Mesendoderm (in vitro differentiated cells): ENCODE measurements around the gene METRN.

ENCODE experiments used
- DNase-seq: peaks from one replicate; pipeline ENCODE4 v3.0.0; 2013
- H2AK5ac ChIP-seq: 2 replicates; pipeline ENCODE4 v1.6.1; 2013; ENCODE audit warnings: low read length, inconsistent platforms
- H2BK120ac ChIP-seq: 2 replicates; pipeline ENCODE4 v1.6.1; 2013; ENCODE audit warnings: low read depth, mild to moderate bottlenecking, low read length, moderate library complexity, mixed read lengths
- H2BK15ac ChIP-seq: replicated peaks from 2 replicates; pipeline ENCODE4 v1.6.1; 2013; ENCODE audit warnings: low read depth, mild to moderate bottlenecking, moderate library complexity
- H2BK5ac ChIP-seq: 2 replicates; pipeline ENCODE4 v1.6.1; 2013; ENCODE audit warnings: low read length, inconsistent platforms
- H3K18ac ChIP-seq: 2 replicates; pipeline ENCODE4 v1.6.1; 2013; ENCODE audit warnings: mild to moderate bottlenecking, low read length, mixed read lengths
- H3K23ac ChIP-seq: one replicate; pipeline ENCODE4 v1.6.1; 2013; ENCODE audit warnings: low read length
- H3K27ac ChIP-seq: 2 replicates; pipeline ENCODE4 v1.5.1; 2013; ENCODE audit warnings: low read depth, mild to moderate bottlenecking, inconsistent platforms, low read length, moderate library complexity
- H3K27me3 ChIP-seq: 2 replicates; pipeline ENCODE4 v1.6.1; 2013; ENCODE audit warnings: low read length, control low read depth, mild to moderate bottlenecking, inconsistent platforms; ENCODE audit not compliant: insufficient read depth, poor library complexity
- H3K36me3 ChIP-seq: 2 replicates; pipeline ENCODE4 v1.6.1; 2013; ENCODE audit warnings: low read length, inconsistent platforms; ENCODE audit not compliant: control insufficient read depth, insufficient read depth
- H3K4ac ChIP-seq: one replicate; pipeline ENCODE4 v1.6.1; 2013; ENCODE audit warnings: low read depth, mild to moderate bottlenecking, low read length, moderate library complexity
- H3K4me1 ChIP-seq: 2 replicates; pipeline ENCODE4 v1.6.1; 2013; ENCODE audit warnings: low read depth, low read length, inconsistent platforms; ENCODE audit not compliant: control insufficient read depth
- H3K4me2 ChIP-seq: 2 replicates; pipeline ENCODE4 v1.6.1; 2013; ENCODE audit warnings: low read length
- H3K4me3 ChIP-seq: 2 replicates; pipeline ENCODE4 v1.5.1; 2013; ENCODE audit warnings: mild to moderate bottlenecking, low read length
- H3K56ac ChIP-seq: one replicate; pipeline ENCODE4 v1.6.1; 2013; ENCODE audit warnings: low read length
- H3K79me1 ChIP-seq: 2 replicates; pipeline ENCODE4 v1.6.1; 2013; ENCODE audit warnings: low read length, inconsistent platforms
- H3K79me2 ChIP-seq: 2 replicates; pipeline ENCODE4 v1.6.1; 2013; ENCODE audit warnings: mild to moderate bottlenecking, low read length; ENCODE audit not compliant: control insufficient read depth, insufficient read depth
- H3K9ac ChIP-seq: 2 replicates; pipeline ENCODE4 v1.6.1; 2013; ENCODE audit warnings: low read length, inconsistent platforms
- H4K5ac ChIP-seq: one replicate; pipeline ENCODE4 v1.6.1; 2013; ENCODE audit warnings: low read length
- H4K8ac ChIP-seq: one replicate; pipeline ENCODE4 v1.6.1; 2013; ENCODE audit warnings: low read depth, mild to moderate bottlenecking, control low read depth, low read length, moderate library complexity
- WGBS: extraction: QIAGEN DNeasy Blood & Tissue Kit; methylation state at CpG from one replicate; pipeline ENCODE4 v1.1.7; 2013; ENCODE audit warnings: low lambda C conversion rate, missing lambda C conversion rate; ENCODE audit not compliant: insufficient coverage; ENCODE audit errors: extremely low coverage; 5-methylcytosine and 5-hydroxymethylcytosine counted together

Gene METRN

GRCh38 chr16:763369-764183 lies 48.7 kb downstream of the METRN start:
- no peak for DNase-seq

GRCh38 chr16:764184-764750 lies 49.3 kb downstream of the METRN start:
- Histone ChIP-seq H2AK5ac (no peak overlapping the region), H3K18ac (no peak overlapping the region), H3K9ac (no peak overlapping the region), H3K27ac (no peak overlapping the region), H3K4me1 (no peaks in the 10 kb centered on the region), H4K8ac (no peak overlapping the region), H3K27me3 (no peaks in the 10 kb centered on the region), H2BK15ac (no peak overlapping the region), H3K23ac (no peak overlapping the region), H3K56ac (no peak overlapping the region), H2BK5ac (no peak overlapping the region), H2BK120ac (no peak overlapping the region), H3K79me1 (no peaks in the 10 kb centered on the region), H3K4me3 (no peak overlapping the region), H3K4me2 (no peak overlapping the region), H3K4ac (no peak overlapping the region), H3K36me3 (no peaks in the 10 kb centered on the region), H3K79me2 (no peaks in the 10 kb centered on the region), H4K5ac (no peak overlapping the region)
- no CpG with 5 or more reads among the region's 20 CpGs for WGBS
- no peak for DNase-seq

More at GRCh38 chr16:763369-764183, 48.7 kb downstream of the METRN start:
- H4K5ac ChIP-seq, result no peak overlapping the region
- H3K4me3 ChIP-seq, result no peak overlapping the region
- no peaks in the 10 kb centered on the region for H3K4me1 ChIP-seq
- no peak overlapping the region for H3K9ac ChIP-seq
- no peak overlapping the region for H2AK5ac ChIP-seq
- H3K4ac ChIP-seq, result no peak overlapping the region
- H3K23ac ChIP-seq, result no peak overlapping the region
- no peaks in the 10 kb centered on the region for H3K27me3 ChIP-seq
- H3K79me2 ChIP-seq, result no peaks in the 10 kb centered on the region
- H3K18ac ChIP-seq, result no peak overlapping the region
- no peak overlapping the region for H2BK120ac ChIP-seq
- no peak overlapping the region for H2BK5ac ChIP-seq
- H3K56ac ChIP-seq, result no peak overlapping the region
- no peak overlapping the region for H3K27ac ChIP-seq
- H3K4me2 ChIP-seq, result no peak overlapping the region
- no CpG with 5 or more reads among the region's 21 CpGs for WGBS
- no peak overlapping the region for H4K8ac ChIP-seq
- H3K79me1 ChIP-seq, result no peaks in the 10 kb centered on the region
- H3K36me3 ChIP-seq, result no peaks in the 10 kb centered on the region
- no peak overlapping the region for H2BK15ac ChIP-seq

- H4K8ac ChIP-seq, result no peak overlapping the region
- no peak overlapping the region for H3K27ac ChIP-seq
- H3K4me3 ChIP-seq, result no peak overlapping the region
- DNase-seq, result no peak
- H3K4me2 ChIP-seq, result no peak overlapping the region
- WGBS, result no CpG with 5 or more reads among the region's 38 CpGs
- no peak overlapping the region for H2BK15ac ChIP-seq
- H2AK5ac ChIP-seq, result no peak overlapping the region
- no peak overlapping the region for H3K9ac ChIP-seq
- H3K4me1 ChIP-seq, result no peaks in the 10 kb centered on the region
- no peaks in the 10 kb centered on the region for H3K79me2 ChIP-seq
- no peaks in the 10 kb centered on the region for H3K79me1 ChIP-seq
- H3K23ac ChIP-seq, result no peak overlapping the region
- H3K18ac ChIP-seq, result no peak overlapping the region
- no peak overlapping the region for H2BK120ac ChIP-seq
- H3K56ac ChIP-seq, result no peak overlapping the region
- H4K5ac ChIP-seq, result no peak overlapping the region
- H2BK5ac ChIP-seq, result no peak overlapping the region
- no peaks in the 10 kb centered on the region for H3K27me3 ChIP-seq
- no peak overlapping the region for H3K4ac ChIP-seq
- H3K36me3 ChIP-seq, result no peaks in the 10 kb centered on the region
These were observed 50.0 kb downstream of the METRN start for GRCh38 chr16:764848-765487.

- no peak overlapping the region for H3K4ac ChIP-seq
- no peak overlapping the region for H3K4me3 ChIP-seq
- no peak overlapping the region for H3K4me2 ChIP-seq
- no peaks in the 10 kb centered on the region for H3K79me1 ChIP-seq
- no peaks in the 10 kb centered on the region for H3K79me2 ChIP-seq
- no peak overlapping the region for H3K18ac ChIP-seq
- no peak overlapping the region for H3K9ac ChIP-seq
- no peak overlapping the region for H2BK15ac ChIP-seq
- no peaks in the 10 kb centered on the region for H3K4me1 ChIP-seq
- H3K27ac ChIP-seq, result no peak overlapping the region
- no peak for DNase-seq
- WGBS, result no CpG with 5 or more reads among the region's 29 CpGs
- H3K27me3 ChIP-seq, result no peaks in the 10 kb centered on the region
- H2BK120ac ChIP-seq, result no peak overlapping the region
- H4K8ac ChIP-seq, result no peak overlapping the region
- H4K5ac ChIP-seq, result no peak overlapping the region
- no peak overlapping the region for H2AK5ac ChIP-seq
- H3K56ac ChIP-seq, result no peak overlapping the region
- H2BK5ac ChIP-seq, result no peak overlapping the region
- no peak overlapping the region for H3K23ac ChIP-seq
- H3K36me3 ChIP-seq, result no peaks in the 10 kb centered on the region
These were observed 50.6 kb downstream of the METRN start for GRCh38 chr16:765488-765865.

GRCh38 chr16:766008-766819 lies 51.3 kb downstream of the METRN start:
- Histone ChIP-seq H3K18ac (no peak overlapping the region), H2BK120ac (no peak overlapping the region), H4K8ac (no peak overlapping the region), H3K36me3 (no peaks in the 10 kb centered on the region), H3K4me3 (no peak overlapping the region), H3K4ac (no peak overlapping the region), H2BK15ac (no peak overlapping the region), H3K9ac (no peak overlapping the region), H2AK5ac (no peak overlapping the region), H3K56ac (no peak overlapping the region), H3K23ac (no peak overlapping the region), H3K4me2 (no peak overlapping the region), H3K4me1 (no peaks in the 10 kb centered on the region), H3K79me2 (no peaks in the 10 kb centered on the region), H4K5ac (no peak overlapping the region), H3K27me3 (no peaks in the 10 kb centered on the region), H3K27ac (no peak overlapping the region), H2BK5ac (no peak overlapping the region), H3K79me1 (no peaks in the 10 kb centered on the region)
- WGBS, result no CpG with 5 or more reads among the region's 29 CpGs
- no peak for DNase-seq
